SK-N-SH treated with all-trans-retinoic acid at 6 μM for 48 hours (cell line): ENCODE measurements around the gene PLA2G4A.

ENCODE experiments used
- ATAC-seq: fragments of 200-7000 bp; cut with Tn5 transposase; 3 replicates; pipeline ENCODE4 v1.9.1; 2020; ENCODE audit warnings: mild to moderate bottlenecking, moderate library complexity
- ARNTL ChIP-seq: fragments of 450-650 bp; formaldehyde crosslinking; IDR thresholded peaks from 2 replicates; pipeline ENCODE4 v1.5.0; 2020; ENCODE audit warnings: low read depth, mild to moderate bottlenecking, moderate library complexity, borderline replicate concordance
- BACH2 ChIP-seq: fragments of 250-450 bp; sonication (Bioruptor Pico); IDR thresholded peaks from 2 replicates; pipeline ENCODE4 v1.9.0; 2021; ENCODE audit warnings: mild to moderate bottlenecking, borderline replicate concordance
- ESRRG ChIP-seq: fragments of 250-450 bp; sonication (Bioruptor Pico); IDR thresholded peaks from 2 replicates; pipeline ENCODE4 v1.6.1; 2021; ENCODE audit warnings: mild to moderate bottlenecking
- ISL1 ChIP-seq: fragments of 250-450 bp; sonication (Bioruptor Pico); IDR thresholded peaks from 2 replicates; pipeline ENCODE4 v2.1.2; 2022; ENCODE audit warnings: mild to moderate bottlenecking, moderate library complexity
- PPARA ChIP-seq: fragments of 250-450 bp; sonication (Bioruptor Pico); IDR thresholded peaks from 2 replicates; pipeline ENCODE4 v1.5.0; 2020; ENCODE audit warnings: mild to moderate bottlenecking, borderline replicate concordance
- RARB ChIP-seq: fragments of 250-450 bp; sonication (Bioruptor Pico); IDR thresholded peaks from 2 replicates; pipeline ENCODE4 v1.8.0; 2021; ENCODE audit warnings: mild to moderate bottlenecking, moderate library complexity
- SNAI2 ChIP-seq: fragments of 250-450 bp; sonication (Bioruptor Pico); IDR thresholded peaks from 2 replicates; pipeline ENCODE4 v1.5.0; 2020; ENCODE audit warnings: mild to moderate bottlenecking, moderate library complexity
- TCF4 ChIP-seq: fragments of 250-450 bp; sonication (Bioruptor Pico); IDR thresholded peaks from 2 replicates; pipeline ENCODE4 v1.8.0; 2021; ENCODE audit warnings: mild to moderate bottlenecking, moderate library complexity, borderline replicate concordance
- TOX ChIP-seq: fragments of 250-450 bp; sonication (Bioruptor Pico); IDR thresholded peaks from 2 replicates; pipeline ENCODE4 v1.8.0; 2021; ENCODE audit warnings: mild to moderate bottlenecking, moderate library complexity, borderline replicate concordance
- ZC3H10 ChIP-seq: fragments of 250-450 bp; sonication (Bioruptor Pico); IDR thresholded peaks from 2 replicates; pipeline ENCODE4 v1.5.1; 2021; ENCODE audit warnings: mild to moderate bottlenecking, moderate library complexity
- ZFP30 ChIP-seq: fragments of 450-650 bp; formaldehyde crosslinking; IDR thresholded peaks from 2 replicates; pipeline ENCODE4 v1.5.0; 2022; ENCODE audit warnings: mild to moderate bottlenecking, moderate library complexity
- ZNF8 ChIP-seq: fragments of 450-650 bp; formaldehyde crosslinking; IDR thresholded peaks from 2 replicates; pipeline ENCODE4 v1.5.0; 2020; ENCODE audit warnings: mild to moderate bottlenecking, moderate library complexity
- TF ChIP-seq, protein P1 (sequence below): fragments of 250-450 bp; sonication (Bioruptor Pico); IDR thresholded peaks from 2 replicates; pipeline ENCODE4 v1.8.0; 2020; ENCODE audit warnings: mild to moderate bottlenecking, moderate library complexity, borderline replicate concordance
- TF ChIP-seq, protein P2 (sequence below): fragments of 250-450 bp; sonication (Bioruptor Pico); IDR thresholded peaks from 2 replicates; pipeline ENCODE4 v1.8.0; 2021; ENCODE audit warnings: low read depth, mild to moderate bottlenecking, moderate library complexity, borderline replicate concordance
- TF ChIP-seq, protein P3 (sequence below): fragments of 250-450 bp; sonication (Bioruptor Pico); IDR thresholded peaks from 2 replicates; pipeline ENCODE4 v1.5.1; 2020; ENCODE audit warnings: low read depth, mild to moderate bottlenecking, moderate library complexity
- TF ChIP-seq, protein P4 (sequence below): fragments of 250-450 bp; sonication (Bioruptor Pico); IDR thresholded peaks from 2 replicates; pipeline ENCODE4 v1.5.0; 2020; ENCODE audit warnings: mild to moderate bottlenecking, moderate library complexity
- TF ChIP-seq, protein P5 (sequence below): fragments of 250-450 bp; sonication (Bioruptor Pico); IDR thresholded peaks from 2 replicates; pipeline ENCODE4 v1.5.1; 2021; ENCODE audit warnings: mild to moderate bottlenecking, moderate library complexity

Gene PLA2G4A

DNA sequence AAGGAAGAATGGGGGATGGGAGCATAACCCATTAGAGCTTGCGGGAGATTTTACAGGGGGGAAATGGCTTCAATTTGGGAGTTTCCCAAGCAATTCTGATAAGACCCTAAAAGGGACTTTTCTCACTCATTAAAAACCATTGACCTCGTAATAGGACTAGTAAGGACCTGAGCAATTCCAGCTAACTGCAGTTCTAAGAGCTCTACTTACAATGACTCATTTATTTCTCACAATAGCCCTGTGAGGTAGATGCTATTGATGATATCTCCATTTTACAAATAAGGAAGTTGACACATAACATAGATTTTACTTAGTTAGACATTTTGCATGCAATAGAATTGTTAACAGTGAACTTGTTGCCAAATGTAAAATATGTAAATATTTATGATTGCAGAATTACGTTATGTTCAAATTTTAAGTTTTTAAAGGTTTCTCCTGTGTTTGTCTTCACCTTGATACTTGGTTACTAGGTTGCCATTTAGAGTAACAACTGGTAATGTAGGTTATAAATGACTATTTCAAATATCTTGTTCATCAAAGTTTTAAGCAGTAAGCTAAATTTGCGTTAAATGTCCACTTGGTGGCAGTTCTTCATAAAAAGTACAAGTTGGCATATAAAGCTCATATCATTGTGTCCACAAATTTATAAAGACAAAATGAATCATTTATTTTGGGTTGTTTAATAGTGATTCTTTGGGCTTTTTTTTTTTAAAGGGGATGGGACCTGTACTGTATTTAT lies 182.0 kb downstream of the PLA2G4A start:
- ATAC-seq: no peak
- TF ChIP-seq, protein P1, sequence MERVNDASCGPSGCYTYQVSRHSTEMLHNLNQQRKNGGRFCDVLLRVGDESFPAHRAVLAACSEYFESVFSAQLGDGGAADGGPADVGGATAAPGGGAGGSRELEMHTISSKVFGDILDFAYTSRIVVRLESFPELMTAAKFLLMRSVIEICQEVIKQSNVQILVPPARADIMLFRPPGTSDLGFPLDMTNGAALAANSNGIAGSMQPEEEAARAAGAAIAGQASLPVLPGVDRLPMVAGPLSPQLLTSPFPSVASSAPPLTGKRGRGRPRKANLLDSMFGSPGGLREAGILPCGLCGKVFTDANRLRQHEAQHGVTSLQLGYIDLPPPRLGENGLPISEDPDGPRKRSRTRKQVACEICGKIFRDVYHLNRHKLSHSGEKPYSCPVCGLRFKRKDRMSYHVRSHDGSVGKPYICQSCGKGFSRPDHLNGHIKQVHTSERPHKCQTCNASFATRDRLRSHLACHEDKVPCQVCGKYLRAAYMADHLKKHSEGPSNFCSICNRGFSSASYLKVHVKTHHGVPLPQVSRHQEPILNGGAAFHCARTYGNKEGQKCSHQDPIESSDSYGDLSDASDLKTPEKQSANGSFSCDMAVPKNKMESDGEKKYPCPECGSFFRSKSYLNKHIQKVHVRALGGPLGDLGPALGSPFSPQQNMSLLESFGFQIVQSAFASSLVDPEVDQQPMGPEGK (CRISPR knock-in tag): no peak
- TF ChIP-seq BACH2 (CRISPR knock-in tag): no peak
- TF ChIP-seq, protein P2, sequence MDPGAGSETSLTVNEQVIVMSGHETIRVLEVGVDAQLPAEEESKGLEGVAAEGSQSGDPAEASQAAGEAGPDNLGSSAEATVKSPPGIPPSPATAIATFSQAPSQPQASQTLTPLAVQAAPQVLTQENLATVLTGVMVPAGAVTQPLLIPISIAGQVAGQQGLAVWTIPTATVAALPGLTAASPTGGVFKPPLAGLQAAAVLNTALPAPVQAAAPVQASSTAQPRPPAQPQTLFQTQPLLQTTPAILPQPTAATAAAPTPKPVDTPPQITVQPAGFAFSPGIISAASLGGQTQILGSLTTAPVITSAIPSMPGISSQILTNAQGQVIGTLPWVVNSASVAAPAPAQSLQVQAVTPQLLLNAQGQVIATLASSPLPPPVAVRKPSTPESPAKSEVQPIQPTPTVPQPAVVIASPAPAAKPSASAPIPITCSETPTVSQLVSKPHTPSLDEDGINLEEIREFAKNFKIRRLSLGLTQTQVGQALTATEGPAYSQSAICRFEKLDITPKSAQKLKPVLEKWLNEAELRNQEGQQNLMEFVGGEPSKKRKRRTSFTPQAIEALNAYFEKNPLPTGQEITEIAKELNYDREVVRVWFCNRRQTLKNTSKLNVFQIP (CRISPR knock-in tag): no peak
- no peak for TF ChIP-seq RARB
- no peak for TF ChIP-seq ESRRG (CRISPR knock-in tag)
- TF ChIP-seq SNAI2: no peak

DNA sequence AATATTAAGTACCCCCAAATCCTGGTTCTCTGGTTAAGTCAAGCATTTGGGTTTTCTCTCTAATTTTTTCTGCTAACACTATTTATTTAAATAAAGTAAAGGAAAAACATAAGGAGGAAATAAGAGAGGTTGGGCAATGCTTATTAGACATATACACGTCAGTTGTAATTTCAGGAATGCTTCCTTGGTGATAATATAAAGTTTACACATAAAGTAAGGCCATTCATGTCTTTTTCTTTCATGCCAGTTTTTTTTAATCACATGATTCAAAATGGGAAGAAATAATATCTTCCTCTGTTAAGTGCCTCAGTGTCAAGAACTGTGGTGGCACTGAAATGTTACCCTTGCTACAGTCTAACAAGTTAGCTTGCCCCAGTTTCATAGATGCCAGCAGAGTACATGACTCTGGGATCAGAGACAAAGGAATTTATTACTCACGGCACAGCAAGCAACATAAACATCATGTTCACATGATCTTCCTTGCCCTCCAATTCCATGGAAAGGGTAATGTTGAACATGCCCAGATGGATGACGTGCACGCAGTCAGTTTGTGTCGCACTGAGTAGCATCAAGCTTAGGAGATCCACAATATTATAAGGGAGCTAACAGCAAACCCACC lies 184.9 kb downstream of the PLA2G4A start:
- TF ChIP-seq, protein P2 (CRISPR knock-in tag): no peak
- TF ChIP-seq PPARA (CRISPR knock-in tag) (no peak), TOX (CRISPR knock-in tag) (no peak), RARB (no peak), TCF4 (no peak), SNAI2 (no peak), ZFP30 (CRISPR knock-in tag) (no peak), ARNTL (CRISPR knock-in tag) (no peak), ISL1 (no peak), ZNF8 (CRISPR knock-in tag) (no peak), ESRRG (CRISPR knock-in tag) (no peak), ZC3H10 (CRISPR knock-in tag) (no peak)
- TF ChIP-seq, protein P3, sequence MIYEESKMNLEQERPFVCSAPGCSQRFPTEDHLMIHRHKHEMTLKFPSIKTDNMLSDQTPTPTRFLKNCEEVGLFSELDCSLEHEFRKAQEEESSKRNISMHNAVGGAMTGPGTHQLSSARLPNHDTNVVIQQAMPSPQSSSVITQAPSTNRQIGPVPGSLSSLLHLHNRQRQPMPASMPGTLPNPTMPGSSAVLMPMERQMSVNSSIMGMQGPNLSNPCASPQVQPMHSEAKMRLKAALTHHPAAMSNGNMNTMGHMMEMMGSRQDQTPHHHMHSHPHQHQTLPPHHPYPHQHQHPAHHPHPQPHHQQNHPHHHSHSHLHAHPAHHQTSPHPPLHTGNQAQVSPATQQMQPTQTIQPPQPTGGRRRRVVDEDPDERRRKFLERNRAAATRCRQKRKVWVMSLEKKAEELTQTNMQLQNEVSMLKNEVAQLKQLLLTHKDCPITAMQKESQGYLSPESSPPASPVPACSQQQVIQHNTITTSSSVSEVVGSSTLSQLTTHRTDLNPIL (CRISPR knock-in tag): no peak
- TF ChIP-seq, protein P1 (CRISPR knock-in tag): no peak
- TF ChIP-seq, protein P4, sequence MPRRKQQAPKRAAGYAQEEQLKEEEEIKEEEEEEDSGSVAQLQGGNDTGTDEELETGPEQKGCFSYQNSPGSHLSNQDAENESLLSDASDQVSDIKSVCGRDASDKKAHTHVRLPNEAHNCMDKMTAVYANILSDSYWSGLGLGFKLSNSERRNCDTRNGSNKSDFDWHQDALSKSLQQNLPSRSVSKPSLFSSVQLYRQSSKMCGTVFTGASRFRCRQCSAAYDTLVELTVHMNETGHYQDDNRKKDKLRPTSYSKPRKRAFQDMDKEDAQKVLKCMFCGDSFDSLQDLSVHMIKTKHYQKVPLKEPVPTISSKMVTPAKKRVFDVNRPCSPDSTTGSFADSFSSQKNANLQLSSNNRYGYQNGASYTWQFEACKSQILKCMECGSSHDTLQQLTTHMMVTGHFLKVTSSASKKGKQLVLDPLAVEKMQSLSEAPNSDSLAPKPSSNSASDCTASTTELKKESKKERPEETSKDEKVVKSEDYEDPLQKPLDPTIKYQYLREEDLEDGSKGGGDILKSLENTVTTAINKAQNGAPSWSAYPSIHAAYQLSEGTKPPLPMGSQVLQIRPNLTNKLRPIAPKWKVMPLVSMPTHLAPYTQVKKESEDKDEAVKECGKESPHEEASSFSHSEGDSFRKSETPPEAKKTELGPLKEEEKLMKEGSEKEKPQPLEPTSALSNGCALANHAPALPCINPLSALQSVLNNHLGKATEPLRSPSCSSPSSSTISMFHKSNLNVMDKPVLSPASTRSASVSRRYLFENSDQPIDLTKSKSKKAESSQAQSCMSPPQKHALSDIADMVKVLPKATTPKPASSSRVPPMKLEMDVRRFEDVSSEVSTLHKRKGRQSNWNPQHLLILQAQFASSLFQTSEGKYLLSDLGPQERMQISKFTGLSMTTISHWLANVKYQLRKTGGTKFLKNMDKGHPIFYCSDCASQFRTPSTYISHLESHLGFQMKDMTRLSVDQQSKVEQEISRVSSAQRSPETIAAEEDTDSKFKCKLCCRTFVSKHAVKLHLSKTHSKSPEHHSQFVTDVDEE (CRISPR knock-in tag): no peak
- TF ChIP-seq, protein P5, sequence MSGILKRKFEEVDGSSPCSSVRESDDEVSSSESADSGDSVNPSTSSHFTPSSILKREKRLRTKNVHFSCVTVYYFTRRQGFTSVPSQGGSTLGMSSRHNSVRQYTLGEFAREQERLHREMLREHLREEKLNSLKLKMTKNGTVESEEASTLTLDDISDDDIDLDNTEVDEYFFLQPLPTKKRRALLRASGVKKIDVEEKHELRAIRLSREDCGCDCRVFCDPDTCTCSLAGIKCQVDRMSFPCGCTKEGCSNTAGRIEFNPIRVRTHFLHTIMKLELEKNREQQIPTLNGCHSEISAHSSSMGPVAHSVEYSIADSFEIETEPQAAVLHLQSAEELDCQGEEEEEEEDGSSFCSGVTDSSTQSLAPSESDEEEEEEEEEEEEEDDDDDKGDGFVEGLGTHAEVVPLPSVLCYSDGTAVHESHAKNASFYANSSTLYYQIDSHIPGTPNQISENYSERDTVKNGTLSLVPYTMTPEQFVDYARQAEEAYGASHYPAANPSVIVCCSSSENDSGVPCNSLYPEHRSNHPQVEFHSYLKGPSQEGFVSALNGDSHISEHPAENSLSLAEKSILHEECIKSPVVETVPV (CRISPR knock-in tag): no peak
- ATAC-seq: no peak
